ENCODE data around the gene AKT2.

Gene AKT2

DNA sequence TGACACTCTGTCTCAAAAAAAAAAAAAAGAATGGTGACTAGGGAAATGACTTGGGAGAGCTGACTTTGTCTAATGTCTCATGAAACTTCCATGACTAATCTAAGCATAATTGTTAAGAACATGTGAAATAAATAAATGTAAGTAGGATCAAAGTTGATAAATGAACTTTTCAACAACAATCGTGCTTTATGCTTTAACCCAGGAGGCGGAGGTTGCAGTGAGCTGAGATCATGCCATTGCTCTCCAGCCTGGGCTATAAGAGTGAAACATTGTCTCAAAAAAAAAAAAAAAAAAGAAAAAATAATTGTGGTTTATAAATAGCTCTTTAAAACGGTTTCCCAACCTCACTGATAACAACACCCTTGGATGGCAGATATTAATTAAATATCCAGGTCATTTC lies 12.9 kb upstream of the AKT2 start:
- no peak for DNase-seq

DNA sequence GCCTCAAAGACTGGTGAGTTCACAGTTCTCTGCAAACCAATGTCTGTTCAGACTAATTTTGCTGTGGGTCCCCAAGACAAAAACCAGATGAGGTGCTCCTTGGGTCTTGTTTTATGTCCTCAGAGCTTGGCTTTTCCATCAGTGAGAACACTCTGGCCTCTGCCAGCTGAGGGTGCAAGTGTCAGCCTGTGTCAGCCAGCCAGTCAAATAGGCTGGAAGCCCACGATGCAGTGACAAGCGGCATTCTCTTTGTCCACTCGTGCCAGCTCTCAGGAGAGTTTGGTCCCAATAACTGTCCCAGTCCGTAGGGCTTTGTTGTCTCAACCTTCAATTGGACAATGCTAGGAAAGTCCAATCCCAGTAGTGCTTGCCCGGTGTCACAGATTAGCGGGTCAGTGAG lies 9.4 kb upstream of the AKT2 start:
- no peak for DNase-seq

DNA sequence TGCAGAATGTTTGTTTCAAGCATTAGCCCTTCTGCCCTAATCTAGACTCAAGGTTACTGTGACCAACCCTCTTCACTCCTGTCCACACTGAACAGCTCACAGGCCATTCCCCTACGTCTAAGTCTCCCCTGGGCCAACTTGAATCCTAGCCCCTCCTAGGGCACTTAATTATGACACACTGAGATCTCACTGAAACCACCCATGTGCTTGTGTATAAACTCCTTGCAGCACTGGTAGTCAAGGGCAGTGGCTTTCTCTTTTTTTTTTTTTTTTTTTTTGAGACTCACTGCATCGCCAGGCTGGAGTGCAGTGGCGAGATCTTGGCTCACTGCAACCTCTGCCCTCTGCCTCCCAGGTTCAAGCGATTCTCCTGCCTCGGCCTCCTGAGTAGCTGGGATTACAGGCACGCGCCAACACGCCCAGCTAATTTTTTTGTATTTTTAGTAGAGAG lies 1.9 kb upstream of the AKT2 start:
- no peak for DNase-seq

DNA sequence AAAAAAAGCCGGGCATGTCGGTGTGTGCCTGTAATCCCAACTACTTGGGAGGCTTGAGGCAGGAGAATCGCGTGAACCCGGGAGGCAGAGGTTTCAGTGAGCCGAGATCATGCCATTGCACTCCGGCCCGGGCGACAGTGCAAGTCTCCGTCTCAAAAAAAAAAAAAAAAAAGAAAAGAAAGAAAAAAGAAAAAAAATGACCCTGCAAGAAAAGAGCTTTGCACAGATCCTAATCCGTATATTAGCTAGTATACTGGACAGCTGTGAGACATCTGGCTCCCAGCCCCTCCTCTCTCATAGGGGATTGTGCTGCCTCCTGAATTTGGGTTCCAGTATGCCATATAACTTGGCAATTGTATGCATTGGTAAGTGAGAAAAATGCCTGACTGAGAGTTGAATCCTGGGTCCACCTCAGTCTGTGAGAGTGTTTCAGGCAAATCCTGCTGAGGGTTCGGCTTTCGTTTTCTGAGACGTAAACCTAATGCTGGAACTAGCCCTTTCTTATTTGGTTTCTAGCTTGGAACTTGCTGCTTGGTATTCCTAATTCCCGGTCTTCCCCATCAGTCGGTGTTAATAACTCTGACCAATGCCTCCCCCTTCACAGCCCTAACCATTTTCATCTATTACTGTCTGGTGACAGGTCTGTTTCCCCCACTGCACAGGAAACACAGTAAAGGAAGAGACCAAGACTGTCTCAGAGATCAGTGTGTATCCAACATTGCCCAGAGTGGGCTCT lies 1.3 kb upstream of the AKT2 start:
- no peak for DNase-seq

DNA sequence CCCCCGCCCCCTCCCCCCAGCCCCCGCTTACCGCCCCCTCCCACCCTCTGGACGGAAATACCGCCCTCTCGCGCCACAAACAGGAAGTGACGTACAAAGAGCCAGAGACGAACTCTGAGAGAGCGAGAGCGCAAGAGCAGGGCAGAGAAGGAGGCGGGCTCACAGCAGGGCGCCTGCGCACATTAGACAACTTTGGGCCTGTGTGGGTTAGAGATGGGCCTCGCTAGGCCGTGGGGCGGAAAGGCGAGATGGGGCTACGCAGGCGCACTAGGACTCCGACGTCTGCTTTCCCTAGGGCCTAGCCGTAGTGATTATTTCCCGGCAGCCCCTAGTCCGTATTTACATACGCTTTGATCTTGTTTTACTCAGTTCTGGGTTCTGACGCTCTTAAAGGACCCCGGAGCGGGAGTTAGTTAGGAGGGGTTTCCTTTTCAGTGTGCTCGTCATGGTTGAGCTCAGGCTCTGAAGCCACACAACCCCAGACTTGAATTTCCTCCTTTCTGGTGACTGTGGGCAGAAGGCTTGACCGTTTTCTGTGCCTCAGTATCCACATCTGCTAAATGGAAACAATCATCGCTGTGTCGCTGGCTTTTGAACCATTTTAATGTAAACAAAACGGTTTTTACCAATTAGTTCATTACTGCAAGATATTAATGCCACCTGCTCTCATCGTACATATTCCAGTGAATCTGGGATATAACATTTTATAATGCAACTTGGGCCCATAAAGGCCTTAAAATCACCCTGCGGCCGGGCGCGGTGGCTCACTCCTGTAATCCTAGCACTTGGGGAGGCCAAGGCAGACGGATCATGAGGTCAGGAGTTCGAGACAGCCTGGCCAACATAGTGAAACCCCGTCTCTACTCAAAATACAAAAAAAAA lies 449 bp upstream of the AKT2 start:
- peak; percentile 96 for DNase-seq

DNA sequence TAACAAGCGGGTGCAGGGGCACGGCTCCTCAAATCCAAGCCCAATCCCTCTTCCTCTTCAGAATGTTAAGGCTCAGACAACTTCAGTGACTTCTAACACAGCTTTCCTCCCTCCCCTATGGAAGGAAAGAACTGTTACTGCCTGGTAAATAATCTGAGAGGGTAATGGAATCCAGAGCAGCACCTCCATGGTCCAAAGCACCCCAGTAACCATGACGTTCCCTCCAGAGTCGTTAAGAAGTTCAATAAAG lies 969 bp downstream of the AKT2 start:
- no peak for DNase-seq

DNA sequence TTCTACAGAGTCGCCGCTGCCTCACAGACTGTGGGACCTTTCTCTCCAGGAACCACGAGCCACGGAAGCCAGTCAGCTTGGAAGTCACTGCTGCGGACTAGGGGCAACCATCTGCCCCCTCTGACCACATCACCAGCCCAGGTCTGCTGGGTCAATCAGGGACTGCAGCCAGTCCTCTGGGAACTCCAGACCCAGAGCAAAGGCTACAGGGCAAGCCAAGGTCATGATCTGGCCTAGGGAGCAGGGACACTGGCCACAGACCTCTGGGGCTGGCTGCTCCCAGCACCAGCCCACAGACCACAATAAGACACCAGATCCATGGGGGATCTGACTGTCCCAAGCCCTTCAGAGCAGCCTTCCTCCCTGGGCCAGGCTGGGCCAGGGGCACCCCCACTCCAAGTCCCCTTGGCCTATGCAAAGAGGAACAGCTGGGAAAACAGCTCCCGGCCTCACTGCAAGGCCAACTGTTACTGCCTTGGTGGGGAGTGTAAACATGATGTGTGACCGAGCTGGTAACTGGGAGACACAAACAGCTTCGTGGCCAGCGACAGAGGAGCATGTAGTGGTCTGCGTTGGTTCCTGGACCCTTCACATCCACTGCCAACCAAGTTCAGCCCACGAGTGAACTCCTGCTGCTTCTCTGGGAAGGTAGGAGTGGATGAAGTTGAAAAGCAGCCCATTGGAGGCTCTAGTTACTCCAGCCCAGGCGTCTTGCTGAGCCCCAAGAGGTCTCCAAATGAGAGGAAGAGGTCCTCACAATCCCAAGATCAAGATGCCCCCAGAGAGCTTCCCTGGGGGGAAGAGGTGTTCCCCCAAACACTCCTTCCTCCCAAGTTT lies 1.5 kb downstream of the AKT2 start:
- no peak for DNase-seq

DNA sequence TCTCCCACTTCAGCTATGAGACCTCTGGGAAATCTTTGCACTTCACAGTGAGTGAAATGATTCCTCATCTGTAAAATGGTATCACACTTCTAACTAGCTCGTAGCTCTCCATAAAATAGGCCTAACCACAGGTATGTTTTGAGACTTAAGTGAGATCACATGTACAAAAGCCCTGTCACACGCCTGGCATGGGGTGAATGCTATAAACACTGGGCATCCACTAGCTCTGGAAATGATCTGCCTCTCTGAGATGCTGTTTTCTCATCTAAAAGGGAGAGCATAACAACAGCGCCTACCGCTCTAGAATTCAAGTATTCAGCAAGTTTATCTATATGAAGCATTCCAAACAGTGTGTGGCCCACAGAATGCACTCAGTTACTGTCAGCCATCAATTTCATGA lies 2.2 kb downstream of the AKT2 start:
- no peak for DNase-seq

DNA sequence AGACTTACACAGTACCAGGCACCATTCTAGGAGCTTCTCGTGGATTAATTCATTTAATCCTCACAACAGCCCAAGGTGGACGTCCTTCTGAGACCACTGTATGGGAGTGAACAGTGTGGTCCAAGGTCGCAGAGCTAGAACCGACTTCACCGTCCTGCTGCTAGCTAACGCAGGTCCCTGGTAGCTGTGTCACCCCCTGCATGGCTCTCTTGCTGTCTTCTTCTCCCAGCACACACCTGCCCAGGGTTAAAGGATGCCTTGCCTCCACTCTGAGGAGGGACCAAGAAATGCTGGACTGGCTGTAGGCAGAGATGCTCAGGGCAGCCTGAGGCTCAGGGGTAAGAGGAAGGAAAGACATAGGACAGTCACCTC lies 3.0 kb downstream of the AKT2 start:
- DNase-seq = no peak

DNA sequence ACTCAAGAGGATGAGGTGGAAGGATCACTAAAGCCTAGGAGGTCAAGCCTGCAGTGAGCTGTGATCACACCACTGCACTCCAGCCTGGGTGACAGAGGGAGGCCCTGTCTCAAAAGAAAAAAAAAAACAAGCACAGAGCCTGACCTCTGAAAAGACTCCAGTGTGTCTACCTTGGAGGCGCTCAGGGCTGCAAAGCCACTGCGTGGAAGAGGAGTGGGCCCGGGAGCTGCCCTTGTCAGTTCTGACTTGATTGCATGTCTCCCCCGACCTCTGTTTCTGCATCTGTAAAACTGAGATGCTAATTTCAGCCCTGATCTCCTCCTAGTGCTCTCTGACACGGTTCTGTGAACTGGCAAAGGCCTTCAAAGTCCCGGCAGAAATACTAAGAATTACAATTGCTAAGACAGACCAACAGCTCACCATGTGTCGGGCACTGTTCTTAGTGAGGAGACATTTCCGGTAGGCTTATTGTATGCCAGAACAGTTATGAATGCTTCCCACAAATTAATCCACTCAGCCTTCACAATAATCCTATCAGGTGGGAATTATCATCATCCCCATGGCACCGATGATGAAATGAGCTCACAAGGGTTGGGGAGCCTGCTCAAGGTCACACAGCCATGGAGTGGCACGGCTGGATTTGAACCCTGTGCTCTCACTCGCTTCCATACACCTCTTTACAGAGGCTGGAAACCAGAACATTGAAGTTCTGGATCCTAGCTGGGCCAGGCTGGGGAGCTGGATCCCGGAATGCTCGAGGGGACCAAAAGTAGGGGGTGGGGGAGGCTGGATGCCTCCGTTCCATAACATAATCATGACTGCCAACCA lies 3.5 kb downstream of the AKT2 start:
- no peak for DNase-seq

DNA sequence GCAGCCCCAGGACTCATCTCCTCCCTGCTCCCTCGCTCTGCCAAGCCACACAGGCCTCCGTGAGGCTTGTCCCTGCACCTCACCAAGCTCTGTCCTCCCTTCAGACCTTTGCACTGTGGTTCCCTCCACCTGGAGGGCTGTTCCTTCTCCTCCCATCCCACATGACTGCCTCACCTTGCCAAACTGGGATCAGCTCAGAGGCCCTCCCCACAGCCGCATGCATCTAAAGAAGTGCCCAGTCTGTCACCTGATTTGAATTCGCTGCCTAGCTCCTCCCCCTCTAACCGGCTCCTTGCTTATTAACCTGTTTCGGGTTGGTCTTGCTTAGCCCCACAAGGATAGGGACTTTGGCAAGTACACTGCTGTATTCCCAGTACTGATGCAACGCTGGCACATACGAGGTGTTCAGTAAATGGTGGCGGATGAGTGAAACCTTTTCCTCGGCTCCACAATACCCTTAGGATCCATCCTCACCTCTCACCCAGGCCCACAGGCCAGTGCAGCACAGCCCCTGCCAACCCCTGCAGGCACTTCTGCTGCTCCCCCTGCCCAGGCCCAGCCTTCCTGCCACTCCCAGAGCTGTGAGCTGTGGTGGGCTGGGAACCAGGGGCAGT lies 4.4 kb downstream of the AKT2 start:
- no peak for DNase-seq

DNA sequence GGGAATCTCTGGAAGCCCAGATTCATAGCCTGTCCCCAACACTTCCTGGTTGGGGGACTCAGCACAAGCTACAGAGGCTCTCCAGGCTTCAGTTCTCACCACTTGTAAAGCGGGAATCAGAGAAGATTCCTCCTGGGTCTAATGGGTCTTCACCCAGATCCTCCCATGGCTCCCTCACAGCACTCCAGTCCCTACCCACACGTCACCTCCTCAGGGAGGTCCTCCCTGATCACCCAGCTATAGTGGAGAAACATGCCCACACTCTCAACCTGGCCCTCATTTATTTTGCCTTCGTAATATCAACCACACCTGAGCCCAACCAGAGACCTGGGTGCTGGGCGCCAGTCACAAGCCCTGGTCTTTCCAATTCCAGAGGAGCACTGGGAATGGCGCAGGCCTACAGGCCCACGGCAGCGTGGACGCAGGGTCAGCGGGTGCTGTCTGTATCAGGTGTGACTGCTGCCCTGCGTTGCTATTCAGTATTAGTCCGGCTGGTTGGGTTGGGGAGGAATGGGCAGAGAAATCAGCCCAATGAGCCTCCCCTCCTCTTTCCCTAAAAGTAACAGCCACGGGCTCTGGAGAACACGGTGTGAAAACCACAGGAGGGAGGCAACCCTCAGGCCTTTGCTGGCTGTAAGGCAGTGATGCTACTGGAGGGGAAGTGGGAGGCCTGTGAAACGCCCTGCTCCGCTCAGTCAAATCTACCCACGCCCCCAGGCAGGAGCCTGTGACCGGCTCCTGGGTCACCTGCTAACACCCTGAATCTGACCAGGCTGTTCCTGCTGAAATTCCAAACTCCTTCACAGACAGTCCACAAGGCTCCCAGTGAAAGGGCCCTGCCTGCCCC lies 5.2 kb downstream of the AKT2 start:
- DNase-seq = no peak

DNA sequence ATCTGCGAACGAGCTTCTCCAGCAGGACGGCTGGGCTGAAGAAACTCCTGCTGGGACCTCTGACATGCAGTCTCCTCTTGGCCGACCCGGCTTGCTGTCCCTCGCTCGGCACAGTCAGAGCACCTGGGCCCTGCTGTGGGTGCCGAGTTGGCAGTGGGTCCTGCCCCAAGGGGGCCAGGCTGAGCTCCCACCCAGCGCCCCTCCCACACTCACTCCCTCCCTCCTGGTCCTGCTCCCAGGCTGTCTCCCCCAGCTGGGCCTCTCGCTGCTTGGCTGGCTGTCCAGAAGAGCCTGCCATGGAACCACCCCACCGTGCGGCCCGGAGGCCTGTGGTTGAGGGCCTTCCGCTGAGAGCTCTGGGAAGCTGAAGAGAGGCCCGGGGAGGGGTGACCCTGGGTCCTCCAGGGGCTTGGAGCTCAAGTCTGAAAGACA lies 6.0 kb downstream of the AKT2 start:
- no peak for DNase-seq

DNA sequence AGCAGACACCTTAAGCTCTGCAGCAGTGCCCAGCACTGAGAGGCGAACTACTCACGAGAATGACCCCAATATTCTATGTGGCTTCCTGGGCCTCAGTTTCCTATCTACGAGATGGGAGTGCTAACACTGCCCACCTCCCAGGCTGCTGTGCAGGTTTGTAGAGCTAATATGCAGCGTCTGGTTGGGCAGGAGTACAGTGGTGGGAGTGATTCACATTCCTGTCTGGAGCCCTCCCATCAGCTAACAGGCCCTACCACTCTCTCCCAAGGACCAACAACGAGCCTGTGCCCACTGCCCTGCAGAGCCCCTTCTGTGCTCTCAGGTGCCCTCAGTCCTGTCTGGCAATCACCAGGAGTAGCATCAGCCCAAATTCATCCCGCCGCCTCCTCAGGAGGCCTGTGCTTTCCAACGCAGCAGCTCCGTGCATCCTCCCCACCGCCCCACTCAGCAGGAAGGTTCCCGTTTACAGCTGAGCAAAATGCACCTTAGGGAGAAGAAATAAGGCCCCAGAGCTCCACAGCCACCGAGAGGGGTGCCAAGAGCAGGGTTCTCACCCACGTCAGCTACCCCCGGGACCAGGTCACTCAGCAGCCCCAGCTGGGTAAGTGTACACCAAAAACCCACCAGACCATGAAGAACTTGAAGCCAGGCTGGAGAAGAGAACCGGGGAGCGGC lies 6.6 kb downstream of the AKT2 start:
- DNase-seq = no peak

DNA sequence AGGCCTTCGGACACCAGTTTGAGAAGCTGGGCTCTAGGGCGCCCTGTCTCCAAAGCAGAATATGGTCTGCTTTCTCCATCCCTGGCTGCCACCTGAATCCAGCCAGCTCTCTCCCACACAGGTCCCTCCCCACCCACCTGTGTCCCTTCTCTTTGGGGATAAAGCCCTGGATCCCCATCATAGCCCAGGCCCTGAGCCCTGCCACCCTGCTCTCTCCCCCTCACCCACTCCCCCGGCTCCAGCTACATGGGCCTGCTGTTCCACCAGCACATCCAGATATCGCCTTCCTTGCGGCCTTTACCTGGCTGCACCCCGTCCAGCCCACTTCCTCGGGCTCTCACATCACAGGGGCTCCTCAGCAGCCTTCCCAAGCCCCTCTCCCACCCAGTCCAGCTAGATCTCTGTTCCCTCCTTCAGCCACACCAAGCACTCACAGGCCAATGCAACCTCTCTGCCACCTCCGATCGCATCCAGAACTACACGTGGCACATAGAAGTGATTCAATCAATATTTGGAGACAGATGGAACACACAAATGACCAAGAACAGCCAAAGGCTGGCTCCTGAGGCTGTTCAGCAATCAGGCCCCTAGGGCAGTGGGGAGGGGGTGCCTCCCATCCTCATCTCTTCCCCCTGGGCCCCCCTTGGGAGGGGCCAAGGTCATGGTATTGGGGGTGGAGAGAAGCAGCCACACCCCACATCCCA lies 7.6 kb downstream of the AKT2 start:
- no peak for DNase-seq

DNA sequence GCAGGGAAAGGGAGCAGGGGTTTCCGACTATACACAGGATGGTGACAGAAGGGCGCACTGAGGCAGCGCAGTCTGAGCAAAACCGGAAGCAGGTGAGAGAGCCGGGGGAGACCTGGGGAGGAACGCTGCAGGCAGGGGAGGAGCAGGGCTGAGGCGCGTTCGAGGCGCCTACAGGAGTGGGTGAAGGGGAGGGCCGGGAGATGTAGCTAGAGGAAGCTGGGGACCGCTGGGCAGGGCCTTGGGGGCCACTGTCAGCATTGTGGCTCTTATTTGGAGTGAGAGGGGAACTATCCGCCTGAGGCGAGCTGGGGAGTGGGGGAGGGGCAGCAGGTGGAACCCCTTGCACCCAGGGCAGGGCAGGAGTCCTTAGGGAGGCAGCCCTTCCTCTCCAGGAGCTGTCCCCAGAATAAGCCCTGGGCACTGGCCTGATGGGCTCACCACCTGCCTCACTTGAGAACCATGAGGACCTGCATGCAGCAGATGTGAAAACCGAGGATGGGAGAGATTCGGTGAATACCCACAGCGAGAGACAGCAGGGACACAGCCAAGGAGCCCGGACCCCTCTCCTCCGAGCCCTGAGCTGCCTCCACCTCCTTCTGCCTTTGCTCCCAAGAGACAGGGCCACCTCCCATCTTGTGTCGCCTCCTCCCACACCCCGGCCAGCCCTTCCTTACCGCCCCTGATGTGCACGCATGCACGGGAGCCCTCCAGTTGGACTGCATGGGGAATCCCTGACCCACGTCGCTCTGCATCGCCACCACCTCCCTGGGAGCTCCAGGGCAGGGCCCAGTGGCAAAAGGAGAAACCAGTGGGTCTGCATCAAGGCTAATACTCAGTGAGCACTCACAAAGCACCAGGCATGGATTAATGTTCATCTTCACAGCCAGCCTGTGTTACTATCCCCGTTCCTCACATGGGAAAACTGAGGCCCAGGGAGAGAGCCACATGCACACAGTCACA lies 10.3 kb downstream of the AKT2 start:
- DNase-seq = no peak

DNA sequence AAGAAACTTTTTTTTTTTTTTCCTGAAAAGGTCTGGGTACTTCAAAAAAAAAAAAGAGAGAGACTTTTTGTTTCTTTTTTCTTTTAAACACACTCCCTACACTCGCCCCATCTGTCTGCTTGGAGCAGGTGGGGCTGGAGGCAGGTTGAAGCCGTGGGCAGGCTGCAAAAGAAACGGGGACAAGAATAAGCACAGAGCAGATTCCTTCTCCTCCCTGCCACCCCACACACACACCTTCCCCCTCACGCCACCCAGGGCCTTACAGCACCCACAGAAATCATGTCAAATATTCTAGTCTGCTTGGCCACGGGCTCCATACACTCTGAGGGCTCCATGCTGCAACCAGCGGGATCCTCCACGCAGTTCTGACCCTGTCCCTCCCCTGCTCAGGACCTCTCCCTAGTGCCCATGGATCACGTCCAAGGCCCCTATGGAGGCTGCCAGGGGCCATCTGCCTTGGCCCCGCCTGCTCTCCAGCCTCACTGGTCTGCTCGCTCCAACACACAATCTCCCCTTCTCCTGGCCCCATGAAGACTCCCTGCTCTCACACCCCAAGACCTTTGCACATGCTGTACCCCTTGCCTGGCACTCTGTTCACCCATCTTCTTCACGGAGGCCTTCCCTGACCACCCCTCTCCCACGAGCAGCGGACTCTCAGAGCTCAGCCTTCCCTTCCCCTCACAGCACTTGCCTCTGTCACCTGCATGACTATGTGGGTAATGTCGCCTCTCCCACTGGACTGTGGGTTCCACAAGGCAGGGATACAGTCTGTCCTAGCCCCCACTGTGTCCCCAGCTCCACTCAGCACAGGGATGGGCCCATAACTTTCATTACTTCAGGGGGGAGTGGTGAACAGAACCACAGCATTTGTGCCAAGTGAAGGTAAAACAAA lies 11.4 kb downstream of the AKT2 start:
- DNase-seq = no peak

DNA sequence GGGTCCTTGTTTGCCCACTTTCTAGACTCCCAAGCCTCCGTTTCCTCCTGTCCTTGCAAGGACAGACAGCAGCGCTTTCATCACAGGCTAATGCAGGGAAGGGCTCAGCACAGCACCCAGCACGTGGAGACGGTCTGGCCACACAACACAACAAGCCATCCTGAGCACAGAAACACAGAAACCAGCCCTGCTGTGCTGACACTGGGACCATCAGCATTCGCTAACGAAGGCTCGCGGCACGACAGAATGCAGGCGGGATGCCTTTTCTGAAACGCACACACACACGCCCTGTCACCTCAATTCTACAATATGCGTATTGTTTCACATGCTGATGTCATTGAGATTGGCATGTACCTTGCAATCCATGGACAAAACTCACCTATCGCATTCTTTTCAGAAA lies 12.9 kb downstream of the AKT2 start:
- DNase-seq = no peak

Data from activated CD4-positive, CD25-positive, alpha-beta regulatory T cell treated with anti-CD3 and anti-CD28 coated beads, Interleukin-2, amount 50 U/mL, for 72 hours (primary cell).